ENCODE measurements around the gene CLEC16A.

DNA sequence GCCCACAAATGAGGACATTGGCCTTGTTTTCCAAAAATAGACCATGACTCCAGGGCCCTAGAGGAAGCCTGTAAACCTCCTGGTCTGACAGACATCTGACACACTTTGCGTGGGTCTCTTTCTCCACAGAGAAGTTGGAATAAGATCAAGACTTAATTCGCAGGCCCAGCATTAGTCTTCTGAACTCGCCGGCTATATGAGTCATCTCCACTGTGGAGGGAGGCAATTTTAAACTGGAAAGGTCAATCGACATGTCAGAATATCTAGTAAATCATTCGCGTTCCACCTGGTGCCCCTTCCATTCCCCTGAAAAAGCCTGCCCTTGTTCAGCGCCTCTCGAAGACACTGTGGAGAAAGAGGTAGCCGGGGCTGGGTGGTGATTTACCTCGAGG, 140.1 kb downstream of the CLEC16A start:
- no peak for TF ChIP-seq POLR2AphosphoS5 (IDR thresholded peaks at IDR 0.05; ENCODE audit: low read depth)
- TF ChIP-seq, protein P1, sequence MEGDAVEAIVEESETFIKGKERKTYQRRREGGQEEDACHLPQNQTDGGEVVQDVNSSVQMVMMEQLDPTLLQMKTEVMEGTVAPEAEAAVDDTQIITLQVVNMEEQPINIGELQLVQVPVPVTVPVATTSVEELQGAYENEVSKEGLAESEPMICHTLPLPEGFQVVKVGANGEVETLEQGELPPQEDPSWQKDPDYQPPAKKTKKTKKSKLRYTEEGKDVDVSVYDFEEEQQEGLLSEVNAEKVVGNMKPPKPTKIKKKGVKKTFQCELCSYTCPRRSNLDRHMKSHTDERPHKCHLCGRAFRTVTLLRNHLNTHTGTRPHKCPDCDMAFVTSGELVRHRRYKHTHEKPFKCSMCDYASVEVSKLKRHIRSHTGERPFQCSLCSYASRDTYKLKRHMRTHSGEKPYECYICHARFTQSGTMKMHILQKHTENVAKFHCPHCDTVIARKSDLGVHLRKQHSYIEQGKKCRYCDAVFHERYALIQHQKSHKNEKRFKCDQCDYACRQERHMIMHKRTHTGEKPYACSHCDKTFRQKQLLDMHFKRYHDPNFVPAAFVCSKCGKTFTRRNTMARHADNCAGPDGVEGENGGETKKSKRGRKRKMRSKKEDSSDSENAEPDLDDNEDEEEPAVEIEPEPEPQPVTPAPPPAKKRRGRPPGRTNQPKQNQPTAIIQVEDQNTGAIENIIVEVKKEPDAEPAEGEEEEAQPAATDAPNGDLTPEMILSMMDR (IDR thresholded peaks at IDR 0.05; ENCODE audit: insufficient read depth, low read length), result no peak
- no peak for TF ChIP-seq REST (IDR thresholded peaks at IDR 0.05; ENCODE audit: insufficient replicate concordance, low read depth)
- no peak for TF ChIP-seq GABPA (IDR thresholded peaks at IDR 0.05; ENCODE audit: low read depth)

Measured in HL-60 (cell line).